Peyer's patch (tissue), 4 donors: ENCODE data around the gene MMP24.
A peak's percentile ranks its signal among the peaks of the same experiment; 100 is the strongest.

Experiments used
- POLR2A ChIP-seq, 2 donors: fragments of 450-650 bp; IDR thresholded peaks; one replicate each; pipeline ENCODE4 v1.5.1; 2017; ENCODE audit warnings: antibody characterized with exemption in 2 of 2, mild to moderate bottlenecking in 2 of 2, moderate library complexity in 2 of 2
- TF ChIP-seq, protein P1 (sequence below), 6 experiments: fragments of 450-650 bp in 4 of 6; fragments of 200-600 bp in 2 of 6; sonication (generic) in 1 of 6; IDR thresholded peaks; one replicate each; pipeline ENCODE4 v1.5.1; 2017 to 2019; ENCODE audit warnings: antibody characterized with exemption in 6 of 6, mild to moderate bottlenecking in 3 of 6, moderate library complexity in 1 of 6

DNA sequence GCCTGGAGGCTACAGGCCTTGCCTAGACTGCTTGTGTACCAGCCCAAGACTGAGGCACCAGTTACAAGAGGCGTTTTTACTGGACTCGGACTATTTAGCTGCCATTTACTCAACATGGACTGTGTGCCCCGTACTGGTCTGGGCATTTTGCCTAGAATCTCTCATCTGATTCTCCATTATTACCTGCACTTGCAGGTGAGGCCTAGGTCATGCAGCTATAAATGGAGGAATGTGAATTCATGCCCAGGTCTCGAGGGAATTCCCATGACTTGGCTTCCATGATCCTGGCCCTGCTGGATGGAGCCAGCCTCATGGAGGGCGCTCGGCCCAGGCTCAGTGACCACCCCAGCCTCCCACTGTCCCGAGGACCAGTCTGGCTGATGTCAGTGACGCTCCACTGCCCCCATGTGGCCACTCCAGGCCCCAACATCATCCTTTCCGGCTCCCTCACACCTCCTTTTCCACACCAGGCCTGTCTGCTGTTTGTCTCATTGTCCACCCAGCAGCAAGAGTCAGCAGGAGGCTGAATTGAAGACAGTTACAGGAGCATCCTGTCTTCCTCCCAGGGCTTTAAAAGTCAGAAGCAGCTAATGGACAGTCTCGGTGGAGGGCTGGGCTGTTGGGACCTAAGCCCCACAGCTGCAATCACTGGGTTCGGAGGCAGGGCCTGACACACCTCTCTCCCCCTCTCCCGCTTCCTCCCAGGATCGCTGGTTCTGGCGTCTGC is 42.7 kb downstream of the MMP24 start:
- peak in 1 of 2 donors; percentile 11 for TF ChIP-seq POLR2A (IDR thresholded peaks at IDR 0.05)
- TF ChIP-seq, protein P1, sequence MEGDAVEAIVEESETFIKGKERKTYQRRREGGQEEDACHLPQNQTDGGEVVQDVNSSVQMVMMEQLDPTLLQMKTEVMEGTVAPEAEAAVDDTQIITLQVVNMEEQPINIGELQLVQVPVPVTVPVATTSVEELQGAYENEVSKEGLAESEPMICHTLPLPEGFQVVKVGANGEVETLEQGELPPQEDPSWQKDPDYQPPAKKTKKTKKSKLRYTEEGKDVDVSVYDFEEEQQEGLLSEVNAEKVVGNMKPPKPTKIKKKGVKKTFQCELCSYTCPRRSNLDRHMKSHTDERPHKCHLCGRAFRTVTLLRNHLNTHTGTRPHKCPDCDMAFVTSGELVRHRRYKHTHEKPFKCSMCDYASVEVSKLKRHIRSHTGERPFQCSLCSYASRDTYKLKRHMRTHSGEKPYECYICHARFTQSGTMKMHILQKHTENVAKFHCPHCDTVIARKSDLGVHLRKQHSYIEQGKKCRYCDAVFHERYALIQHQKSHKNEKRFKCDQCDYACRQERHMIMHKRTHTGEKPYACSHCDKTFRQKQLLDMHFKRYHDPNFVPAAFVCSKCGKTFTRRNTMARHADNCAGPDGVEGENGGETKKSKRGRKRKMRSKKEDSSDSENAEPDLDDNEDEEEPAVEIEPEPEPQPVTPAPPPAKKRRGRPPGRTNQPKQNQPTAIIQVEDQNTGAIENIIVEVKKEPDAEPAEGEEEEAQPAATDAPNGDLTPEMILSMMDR (IDR thresholded peaks at IDR 0.05), result peak; percentile 29 to 82 (median 74)
